ENCODE measurements around the gene ADCY6.
"Not testable (repeated sequence)": the region's sequence is repeated elsewhere in the genome, so short reads cannot be mapped to it uniquely, and the experiment has no call there.

Gene ADCY6

GRCh38 chr12:48744251-48745008, 44.5 kb downstream of the ADCY6 start:
- no peak for FAIRE-seq

- FAIRE-seq: no peak
Measured at GRCh38 chr12:48739618-48740269, 49.1 kb downstream of the ADCY6 start.

- no peak for FAIRE-seq
Measured at GRCh38 chr12:48736456-48736855, 52.4 kb downstream of the ADCY6 start.

GRCh38 chr12:48728807-48729206, 60.1 kb downstream of the ADCY6 start:
- FAIRE-seq: no peak

- FAIRE-seq: not testable (repeated sequence)
Measured at GRCh38 chr12:48720737-48721136, 68.2 kb downstream of the ADCY6 start.

- not testable (repeated sequence) for FAIRE-seq
Measured at GRCh38 chr12:48720171-48720570, 68.7 kb downstream of the ADCY6 start.

- not testable (repeated sequence) for FAIRE-seq
Measured at GRCh38 chr12:48719002-48719401, 69.9 kb downstream of the ADCY6 start.

GRCh38 chr12:48717252-48717695, 71.6 kb downstream of the ADCY6 start:
- FAIRE-seq: no peak

GRCh38 chr12:48716493-48717251, 72.2 kb downstream of the ADCY6 start, which contains the start of gene CCNT1:
Gene CCNT1 (minus strand): TSS chr12:48716707. CDS start chr12:48716675, 32 bp downstream.
- peak; percentile 95 for FAIRE-seq
